ENCODE measurements around the gene DCBLD2. TPM values are rescaled to one million over a fixed set of nuclear protein-coding genes. Genes with fewer than 3 reads are reported as not detected.

DCBLD2 gene
- total RNA-seq (2016; rRNA removed; fragmentation: Illumina TruSeq; extraction: Trizol) (40.2 and 56.9 TPM in 2 replicates), polyA plus RNA-seq (2011; rRNA removed) (34.1 and 43.8 TPM in 2 replicates), polyA minus RNA-seq (2011; rRNA and poly(A)+ RNA removed; ENCODE audit: low replicate concordance) (21.4 and 70.2 TPM in 2 replicates), Bru-seq, nascent RNA (percentile 91 among the genes with signal in this experiment), BruChase-seq, experiment 1, labeled RNA remaining after a 6-hour chase (percentile 87 among the genes with signal in this experiment), BruChase-seq, experiment 2, labeled RNA remaining after a 2-hour chase (percentile 87 among the genes with signal in this experiment)
- total RNA-seq (2016; cell fraction: cytosol; rRNA removed; fragmentation: Illumina TruSeq; extraction: Trizol; ENCODE audit: low read depth) = 6.6 and 8.2 TPM in 2 replicates
- 39.3 and 56.3 TPM in 2 replicates for total RNA-seq (2016; cell fraction: insoluble cytoplasmic fraction; rRNA removed; fragmentation: Illumina TruSeq; extraction: Trizol)
- total RNA-seq (2016; cell fraction: membrane; rRNA removed; fragmentation: Illumina TruSeq; extraction: Trizol) = 15.9 and 17.6 TPM in 2 replicates
- total RNA-seq (2016; cell fraction: nucleus; rRNA removed; fragmentation: Illumina TruSeq; extraction: Trizol) = 71.1 and 78.4 TPM in 2 replicates
- 19.5 and 27.6 TPM in 2 replicates for polyA plus RNA-seq (2011; cell fraction: cytosol; rRNA removed)
- polyA plus RNA-seq (2011; cell fraction: nucleus; rRNA removed) = 20.0 and 22.5 TPM in 2 replicates
- polyA plus RNA-seq (2012) = 14.2 and 14.4 TPM in 2 replicates
- polyA plus RNA-seq (2016; cell fraction: cytosol; fragmentation: Illumina TruSeq; extraction: Trizol; ENCODE audit: low read depth) = 2.0 and 2.9 TPM in 2 replicates
- 24.9 and 27.4 TPM in 2 replicates for polyA plus RNA-seq (2016; cell fraction: insoluble cytoplasmic fraction; fragmentation: Illumina TruSeq; extraction: Trizol; ENCODE audit: low read depth)
- 6.4 and 6.6 TPM in 2 replicates for polyA plus RNA-seq (2016; cell fraction: membrane; fragmentation: Illumina TruSeq; extraction: Trizol; ENCODE audit: low read depth)
- polyA plus RNA-seq (2016; cell fraction: nucleus; fragmentation: Illumina TruSeq; extraction: Trizol; ENCODE audit: insufficient read depth, low read depth) = 59.1 and 68.7 TPM in 2 replicates
- polyA minus RNA-seq (2011; cell fraction: cytosol; rRNA and poly(A)+ RNA removed) = 59.9 and 78.1 TPM in 2 replicates
- polyA minus RNA-seq (2011; cell fraction: nucleus; rRNA and poly(A)+ RNA removed) = 98.8 and 104 TPM in 2 replicates
- long read RNA-seq, experiment 1, partial matches to known transcripts = 24 of 40 reads
- long read RNA-seq, experiment 1, other reads (novel, unspliced or antisense) = 16 of 40 reads
- long read RNA-seq, experiment 2, full-length matches to known transcripts = 5 of 71 reads
- long read RNA-seq, experiment 2, partial matches to known transcripts = 9 of 71 reads
- long read RNA-seq, experiment 2, other reads (novel, unspliced or antisense) = 57 of 71 reads

GRCh38 chr3:98901392-98902350 lies at the start of gene DCBLD2:
DCBLD2 (minus strand) TSS chr3:98901695; CDS start chr3:98901326, 369 bp downstream.
- FAIRE-seq (peak; percentile 87), DNase-seq (ENCODE audit: low spot score) (peak; percentile 97), ATAC-seq (peak; percentile 97)
- Histone ChIP-seq H4K20me1 (ENCODE audit: insufficient read depth, low read length) (no peaks in the 10 kb centered on the region), H3K79me2 (ENCODE audit: insufficient read depth, low read length) (peaks cover 33% of the 10 kb centered on the region), H3K4me2 (ENCODE audit: low read depth, low read length) (peak within 1 kb of the TSS; percentile 79), H3K36me3 (replicated peaks in 1 of 2; ENCODE audit: control insufficient read depth in 1 of 2, insufficient read depth in 2 of 2, low read length in 2 of 2) (no peaks in the 10 kb centered on the region), H3K4me3 (replicated peaks in 1 of 3; ENCODE audit: insufficient read depth in 1 of 3, low read depth in 2 of 3, low read length in 3 of 3) (peak within 1 kb of the TSS; percentile 87 to 98 (median 88)), H3K4me1 (ENCODE audit: insufficient read depth, low read length) (peaks cover 38% of the 10 kb centered on the region), H3K9me3 (ENCODE audit: low read length) (no peaks in the 10 kb centered on the region), H3K27ac (ENCODE audit: extremely low read length, insufficient read depth, low read length) (peak within 1 kb of the TSS; percentile 85), H3K27me3 (ENCODE audit: control insufficient read depth in 1 of 2, insufficient read depth in 2 of 2, low read length in 2 of 2) (no peaks in the 10 kb centered on the region; a peak in 1 of 5 replicates), H2AFZ (ENCODE audit: low read length) (peak within 1 kb of the TSS; percentile 75), H3K9ac (ENCODE audit: insufficient read depth, low read depth, low read length) (peak within 1 kb of the TSS; percentile 91)
- BruUV-seq (replicated peaks) = no TSS peak
- CTCF ChIA-PET (ENCODE audit: low intra/inter-chr PET ratio, low total read pairs) = no interaction called here
- in situ Hi-C loops (cut with HindIII; ENCODE audit: extremely low pct_ligation_motif_present, low pct_unique_long_range_greater_than_20kb) = no loop called here
- POLR2A ChIA-PET = interaction anchor here (0.5 to 1.6 kb wide), 18 partner anchors 8 to 1137 kb away, joined by 3 to 12 read pairs (median 5); partner anchors contain the start of genes ARL6, CLDND1 and CPOX
- WGBS (ENCODE audit: low lambda C conversion rate) = 2% methylated on average over 32 of the region's 86 CpGs
- intact Hi-C loops (cut with micrococcal nuclease; ENCODE audit: unreplicated experiment) = loop anchor here (1.0 to 5.0 kb wide), 5 partner anchors 76 to 309 kb away; partner anchors contain the start of gene CPOX
- peak; percentile 86 for TF ChIP-seq ELF3 (CRISPR knock-in tag; IDR thresholded peaks at IDR 0.05)
- TF ChIP-seq ZNF180 (CRISPR knock-in tag; IDR thresholded peaks at IDR 0.05; ENCODE audit: borderline replicate concordance, low read depth) = no peak
- no peak for TF ChIP-seq SUZ12 (IDR thresholded peaks at IDR 0.05; ENCODE audit: low read depth, low read length)
- no peak for TF ChIP-seq GATA4 (IDR thresholded peaks at IDR 0.05; ENCODE audit: borderline replicate concordance, low read depth)
- peak; percentile 66 for TF ChIP-seq YEATS4 (CRISPR knock-in tag; IDR thresholded peaks at IDR 0.05; ENCODE audit: borderline replicate concordance)
- peak; percentile 69; the same call in 1 of the 2 replicates for TF ChIP-seq ZNF709 (CRISPR knock-in tag; IDR thresholded peaks at IDR 0.05)
- TF ChIP-seq TSC22D2 (CRISPR knock-in tag; IDR thresholded peaks at IDR 0.05; ENCODE audit: borderline replicate concordance) = peak; percentile 35; the same call in 1 of the 2 replicates
- peak; percentile 67; the same call in 1 of the 2 replicates for TF ChIP-seq ZNF276 (CRISPR knock-in tag; IDR thresholded peaks at IDR 0.05; ENCODE audit: low read depth)
- TF ChIP-seq ZNF280B (CRISPR knock-in tag; IDR thresholded peaks at IDR 0.05; ENCODE audit: borderline replicate concordance) = no peak; the same call in 1 of the 2 replicates
- peak; percentile 68 for TF ChIP-seq RBM39 (IDR thresholded peaks at IDR 0.05; ENCODE audit: low read depth, low read length, poor library complexity, severe bottlenecking)
- no peak for TF ChIP-seq ESRRA (CRISPR knock-in tag; IDR thresholded peaks at IDR 0.05; ENCODE audit: low read depth)

All from HepG2 (cell line).